IMR-90 (cell line): Measurements from ENCODE around the gene ATP1A1. TPM values are rescaled to one million over a fixed set of nuclear protein-coding genes. Genes with fewer than 3 reads are reported as not detected.

Source experiments
- ATAC-seq: fragments of 200-7000 bp; cut with Tn5 transposase; 2 replicates; pipeline ENCODE4 v1.9.1; 2020; ENCODE audit warnings: low read depth, mild to moderate bottlenecking, moderate library complexity
- BruUV-seq: library from RNA; stranded (reverse); fragments of 400-500 nt; replicated peaks from 2 replicates; lab custom pipeline; 2021; lab: Mats Ljungman, UMichigan
- CTCF ChIA-PET: fragments of 300-600 bp; formaldehyde crosslinking; extraction: SDS; loops from one replicate; lab custom pipeline; 2021; ENCODE audit warnings: antibody characterized with exemption; lab: Yijun Ruan, JAX
- POLR2A ChIA-PET: fragments of 300-600 bp; sonication (Branson Sonifier 250); formaldehyde crosslinking; loops from one replicate; lab custom pipeline; 2022; ENCODE audit warnings: antibody characterized with exemption; ENCODE audit not compliant: unreplicated experiment; lab: Charles Lee
- DNase-seq: peaks from one replicate; pipeline ENCODE4 v3.0.0; 2013
- H2AFZ ChIP-seq: replicated peaks from 2 replicates; pipeline ENCODE3; 2013; ENCODE audit warnings: low read length, mild to moderate bottlenecking; ENCODE audit not compliant: poor library complexity
- H2AK5ac ChIP-seq: 2 replicates; pipeline ENCODE4 v1.6.1; 2013; ENCODE audit warnings: low read depth, low read length, inconsistent platforms
- H2AK9ac ChIP-seq: replicated peaks from 2 replicates; pipeline ENCODE3; 2013; ENCODE audit warnings: mild to moderate bottlenecking, low read depth, low read length, moderate library complexity; ENCODE audit not compliant: poor library complexity
- H2BK120ac ChIP-seq: 2 replicates; pipeline ENCODE4 v1.6.1; 2013; ENCODE audit warnings: low read depth, low read length, inconsistent platforms
- H2BK15ac ChIP-seq: 3 replicates; pipeline ENCODE4 v1.6.1; 2013; ENCODE audit warnings: low read depth, low read length, inconsistent platforms
- H2BK20ac ChIP-seq: 2 replicates; pipeline ENCODE4 v1.6.1; 2013; ENCODE audit warnings: low read depth, mild to moderate bottlenecking, inconsistent platforms, low read length, moderate library complexity
- H2BK5ac ChIP-seq: 2 replicates; pipeline ENCODE4 v1.6.1; 2013; ENCODE audit warnings: mild to moderate bottlenecking, low read depth, low read length, inconsistent platforms; ENCODE audit not compliant: poor library complexity, severe bottlenecking
- H3K14ac ChIP-seq: replicated peaks from 2 replicates; pipeline ENCODE4 v1.6.1; 2013; ENCODE audit warnings: low read depth, low read length, inconsistent platforms
- H3K18ac ChIP-seq: 2 replicates; pipeline ENCODE4 v1.6.1; 2013; ENCODE audit warnings: low read depth, low read length, control low read depth
- H3K23ac ChIP-seq: 2 replicates; pipeline ENCODE4 v1.6.1; 2013; ENCODE audit warnings: low read depth, low read length, inconsistent platforms
- H3K27ac ChIP-seq: 2 replicates; pipeline ENCODE4 v1.5.1; 2013; ENCODE audit warnings: mild to moderate bottlenecking, control low read depth, low read length; ENCODE audit not compliant: insufficient read depth
- H3K27me3 ChIP-seq: 2 replicates; pipeline ENCODE4 v1.6.1; 2013; ENCODE audit warnings: low read length; ENCODE audit not compliant: control insufficient read depth, insufficient read depth
- H3K36me3 ChIP-seq: 2 replicates; pipeline ENCODE4 v1.6.1; 2013; ENCODE audit warnings: low read length, mixed read lengths; ENCODE audit not compliant: control insufficient read depth, insufficient read depth
- H3K4ac ChIP-seq: 2 replicates; pipeline ENCODE4 v1.6.1; 2013; ENCODE audit warnings: low read depth, low read length, inconsistent platforms
- H3K4me1 ChIP-seq: 2 replicates; pipeline ENCODE4 v1.6.1; 2013; ENCODE audit warnings: low read length, mixed read lengths; ENCODE audit not compliant: control insufficient read depth, insufficient read depth
- H3K4me2 ChIP-seq: 2 replicates; pipeline ENCODE4 v1.6.1; 2013; ENCODE audit warnings: low read depth, mild to moderate bottlenecking, control low read depth, low read length, moderate library complexity
- H3K4me3 ChIP-seq: 2 replicates; pipeline ENCODE4 v1.5.1; 2013; ENCODE audit warnings: low read depth, mild to moderate bottlenecking, control low read depth, low read length, moderate library complexity; ENCODE audit not compliant: insufficient read depth
- H3K56ac ChIP-seq: 2 replicates; pipeline ENCODE4 v1.6.1; 2013; ENCODE audit warnings: low read length, inconsistent platforms; ENCODE audit not compliant: insufficient read depth; ENCODE audit errors: extremely low read depth
- H3K79me1 ChIP-seq, 2 experiments: 2 replicates each; pipeline ENCODE4 v1.6.1; 2013; ENCODE audit warnings: low read length in 2 of 2, inconsistent platforms in 1 of 2, low read depth in 1 of 2
- H3K9ac ChIP-seq: 2 replicates; pipeline ENCODE4 v1.6.1; 2013; ENCODE audit warnings: low read depth, low read length, control low read depth
- H3K9me1 ChIP-seq: 2 replicates; pipeline ENCODE4 v1.6.1; 2013; ENCODE audit warnings: low read length, inconsistent platforms; ENCODE audit not compliant: insufficient read depth
- H3K9me3 ChIP-seq: 2 replicates; pipeline ENCODE4 v1.6.1; 2013; ENCODE audit warnings: low read length; ENCODE audit not compliant: control insufficient read depth, insufficient read depth
- H4K20me1 ChIP-seq: 2 replicates; pipeline ENCODE4 v1.6.1; 2013; ENCODE audit warnings: low read length, inconsistent platforms; ENCODE audit not compliant: insufficient read depth
- H4K5ac ChIP-seq: 2 replicates; pipeline ENCODE4 v1.6.1; 2013; ENCODE audit warnings: mild to moderate bottlenecking, low read depth, low read length, control low read depth
- H4K8ac ChIP-seq, 2 experiments: 2 replicates each; pipeline ENCODE4 v1.6.1; 2013; ENCODE audit warnings: low read depth in 2 of 2, low read length in 2 of 2, control low read depth in 1 of 2, inconsistent platforms in 1 of 2
- H4K91ac ChIP-seq: 2 replicates; pipeline ENCODE4 v1.6.1; 2013; ENCODE audit warnings: low read depth, low read length, inconsistent platforms; ENCODE audit not compliant: insufficient read depth
- CHD1 ChIP-seq: IDR thresholded peaks from 2 replicates; pipeline ENCODE4 v1.6.1; 2012; ENCODE audit warnings: low read depth, low read length, improper control_type of control experiment
- WGBS, 2 experiments: methylation state at CpG; one replicate each; pipeline versions ENCODE4 v1.1.5 to v1.1.7; 2013; ENCODE audit warnings: missing lambda C conversion rate in 2 of 2; ENCODE audit not compliant: insufficient read length in 1 of 2; ENCODE audit errors: extremely low coverage in 2 of 2; 5-methylcytosine and 5-hydroxymethylcytosine counted together
- dilution Hi-C: fragments of 300-500 bp; cut with HindIII; formaldehyde crosslinking; loops from one replicate; pipeline ENCODE4 v1.14.3; 2018; ENCODE audit warnings: low sequenced_read_pairs; ENCODE audit not compliant: unreplicated experiment
- in situ Hi-C: fragments of 300-500 bp; cut with MboI; formaldehyde crosslinking; loops from 3 replicates; pipeline ENCODE4 v1.14.3; 2019; ENCODE audit warnings: low sequenced_read_pairs, inconsistent platforms, mixed read lengths
- intact Hi-C: fragments of 100-400 bp; cut with micrococcal nuclease; formaldehyde crosslinking; loops from 2 replicates; pipeline ENCODE4 v1.10.0; 2022
- polyA plus RNA-seq, 3 experiments: library from polyadenylated mRNA; depleted of rRNA; stranded (reverse); fragments of >200 nt; gene quantifications; 2 replicates each; pipeline ENCODE4 v1.2.3, GENCODE V29; 2012; ENCODE audit warnings: low replicate concordance in 1 of 3
- total RNA-seq: library from RNA; depleted of rRNA; stranded (reverse); fragments of >200 nt; gene quantifications from 2 replicates; pipeline ENCODE4 v1.2.3, GENCODE V29; 2012
- TF ChIP-seq, protein P1 (sequence below): fragments of 150-350 bp; IDR thresholded peaks from 2 replicates; pipeline ENCODE4 v1.6.1; 2017; ENCODE audit warnings: mild to moderate bottlenecking, antibody characterized with exemption, low read length, low read depth

The ATP1A1 gene
- total and polyA plus RNA-seq, 2 of the 4 experiments (the other 2 are of a cell fraction), result 116 to 125 TPM

DNA sequence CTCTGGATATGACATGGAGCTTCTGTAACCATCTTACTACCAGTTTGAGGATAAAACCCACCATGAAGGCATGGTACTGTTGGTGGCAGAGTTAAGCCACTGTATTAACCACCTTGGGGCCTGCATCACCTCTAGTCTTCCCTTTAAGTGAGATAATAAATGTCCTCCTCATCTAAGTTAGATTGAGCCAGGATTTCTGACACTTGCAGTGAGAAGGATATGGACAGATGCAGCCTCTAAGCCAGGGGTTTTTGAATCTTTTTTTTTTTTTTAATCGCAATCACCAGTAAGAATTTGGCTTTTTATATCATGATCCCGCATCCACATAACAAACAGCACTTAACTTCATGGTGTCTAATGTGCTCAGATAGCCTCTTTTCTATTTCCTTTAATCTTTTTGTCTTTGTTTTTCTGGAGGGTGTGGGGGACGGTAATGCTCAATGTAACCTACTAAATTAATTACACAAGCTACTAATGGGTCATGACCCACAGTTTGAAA is 42.2 kb downstream of the ATP1A1 start:
- dilution Hi-C loops (no loop called here), intact Hi-C loops (loop anchor here (5.0 kb wide), 1 partner anchor 72 kb away; no protein-coding TSS in a partner anchor), in situ Hi-C loops (no loop called here)
- no peak for ATAC-seq
- no peak overlapping the region for H3K4me2 ChIP-seq
- no peak overlapping the region for H3K23ac ChIP-seq
- H3K9ac ChIP-seq, result no peak overlapping the region
- H3K9me1 ChIP-seq, result peaks cover 3% of the 10 kb centered on the region; the same call in 1 of the 2 replicates
- H3K9me3 ChIP-seq, result no peaks in the 10 kb centered on the region
- no peak overlapping the region for H2AK9ac ChIP-seq
- no peak overlapping the region for H2AK5ac ChIP-seq
- no peak overlapping the region for H3K4ac ChIP-seq
- TF ChIP-seq, protein P1, sequence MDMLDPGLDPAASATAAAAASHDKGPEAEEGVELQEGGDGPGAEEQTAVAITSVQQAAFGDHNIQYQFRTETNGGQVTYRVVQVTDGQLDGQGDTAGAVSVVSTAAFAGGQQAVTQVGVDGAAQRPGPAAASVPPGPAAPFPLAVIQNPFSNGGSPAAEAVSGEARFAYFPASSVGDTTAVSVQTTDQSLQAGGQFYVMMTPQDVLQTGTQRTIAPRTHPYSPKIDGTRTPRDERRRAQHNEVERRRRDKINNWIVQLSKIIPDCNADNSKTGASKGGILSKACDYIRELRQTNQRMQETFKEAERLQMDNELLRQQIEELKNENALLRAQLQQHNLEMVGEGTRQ, result no peak
- TF ChIP-seq CHD1, result no peak
- H4K8ac ChIP-seq, result no peak overlapping the region
- POLR2A ChIA-PET, result interaction anchor here (0.6 kb wide), 1 partner anchor 1387 kb away, joined by 5 read pairs; no protein-coding TSS in a partner anchor
- H2BK120ac ChIP-seq, result no peak overlapping the region
- DNase-seq, result no peak
- H2AFZ ChIP-seq, result no peak overlapping the region
- H3K18ac ChIP-seq, result no peak overlapping the region
- no peaks in the 10 kb centered on the region for H3K36me3 ChIP-seq
- no peak overlapping the region for H2BK20ac ChIP-seq
- no peak overlapping the region for H2BK5ac ChIP-seq
- no CpG with 5 or more reads among the region's 3 CpGs for WGBS, 2 experiments
- no peak overlapping the region for H3K27ac ChIP-seq
- H4K20me1 ChIP-seq, result no peaks in the 10 kb centered on the region
- H3K79me1 ChIP-seq, result peaks cover 7 to 14% of the 10 kb centered on the region in 2 experiments
- H4K91ac ChIP-seq, result no peak overlapping the region
- CTCF ChIA-PET, result no interaction called here
- H3K4me1 ChIP-seq, result peaks cover 7% of the 10 kb centered on the region
- no peak overlapping the region for H3K56ac ChIP-seq
- H4K5ac ChIP-seq, result no peak overlapping the region
- no peak overlapping the region for H3K14ac ChIP-seq
- H2BK15ac ChIP-seq, result no peak overlapping the region
- no peaks in the 10 kb centered on the region for H3K27me3 ChIP-seq
- BruUV-seq, result no TSS peak
- H3K4me3 ChIP-seq, result no peak overlapping the region
